ENCODE measurements around the gene CPB1.

CPB1 gene

GRCh38 chr3:148882288-148882687, 54.7 kb downstream of the CPB1 start:
- no peak for TF ChIP-seq CTCF (IDR thresholded peaks at IDR 0.05; ENCODE audit: low read depth, low read length, missing control alignments)
- DNase-seq = peak; percentile 77
- no peaks in the 10 kb centered on the region for H3K27me3 ChIP-seq (replicated peaks)
- H3K4me3 ChIP-seq (ENCODE audit: low read depth, low read length) = no peak overlapping the region
- H3K36me3 ChIP-seq (replicated peaks) = no peaks in the 10 kb centered on the region
- in situ Hi-C loops (cut with HindIII; ENCODE audit: low pct_ligation_motif_present, low sequenced_read_pairs) = no loop called here
- peak overlapping the region; percentile 58 for H3K27ac ChIP-seq

GRCh38 chr3:148883163-148883562, 55.6 kb downstream of the CPB1 start:
- TF ChIP-seq CTCF (IDR thresholded peaks at IDR 0.05; ENCODE audit: low read depth, low read length, missing control alignments) = no peak
- in situ Hi-C loops (cut with HindIII; ENCODE audit: low pct_ligation_motif_present, low sequenced_read_pairs) = no loop called here
- Histone ChIP-seq H3K27ac (no peak overlapping the region), H3K4me3 (ENCODE audit: low read depth, low read length) (no peak overlapping the region), H3K36me3 (replicated peaks) (no peaks in the 10 kb centered on the region), H3K27me3 (replicated peaks) (no peaks in the 10 kb centered on the region)
- no peak for DNase-seq

- no peak for TF ChIP-seq CTCF (IDR thresholded peaks at IDR 0.05; ENCODE audit: low read depth, low read length, missing control alignments)
- DNase-seq = no peak
- Histone ChIP-seq H3K27me3 (replicated peaks) (no peaks in the 10 kb centered on the region), H3K36me3 (replicated peaks) (no peaks in the 10 kb centered on the region), H3K4me3 (ENCODE audit: low read depth, low read length) (no peak overlapping the region), H3K27ac (peak overlapping the region; percentile 47)
- in situ Hi-C loops (cut with HindIII; ENCODE audit: low pct_ligation_motif_present, low sequenced_read_pairs) = no loop called here
Measured at GRCh38 chr3:148884261-148884660, 56.6 kb downstream of the CPB1 start.

GRCh38 chr3:148889828-148890227, 62.2 kb downstream of the CPB1 start:
- no peaks in the 10 kb centered on the region for H3K36me3 ChIP-seq (replicated peaks)
- no peak overlapping the region for H3K4me3 ChIP-seq (ENCODE audit: low read depth, low read length)
- H3K27ac ChIP-seq = no peak overlapping the region
- H3K27me3 ChIP-seq (replicated peaks) = no peaks in the 10 kb centered on the region
- TF ChIP-seq CTCF (IDR thresholded peaks at IDR 0.05; ENCODE audit: low read depth, low read length, missing control alignments) = no peak
- in situ Hi-C loops (cut with HindIII; ENCODE audit: low pct_ligation_motif_present, low sequenced_read_pairs) = no loop called here
- DNase-seq = no peak

GRCh38 chr3:148896062-148896461, 68.5 kb downstream of the CPB1 start:
- no peak overlapping the region for H3K4me3 ChIP-seq (ENCODE audit: low read depth, low read length)
- no peaks in the 10 kb centered on the region for H3K36me3 ChIP-seq (replicated peaks)
- no peak for TF ChIP-seq CTCF (IDR thresholded peaks at IDR 0.05; ENCODE audit: low read depth, low read length, missing control alignments)
- DNase-seq = no peak
- H3K27me3 ChIP-seq (replicated peaks) = no peaks in the 10 kb centered on the region
- H3K27ac ChIP-seq = no peak overlapping the region
- in situ Hi-C loops (cut with HindIII; ENCODE audit: low pct_ligation_motif_present, low sequenced_read_pairs) = no loop called here

GRCh38 chr3:148901987-148902791, 74.6 kb downstream of the CPB1 start:
- DNase-seq = no peak
- H3K4me3 ChIP-seq (ENCODE audit: low read depth, low read length) = no peak overlapping the region
- no peaks in the 10 kb centered on the region for H3K27me3 ChIP-seq (replicated peaks)
- H3K36me3 ChIP-seq (replicated peaks) = no peaks in the 10 kb centered on the region
- peak overlapping the region; percentile 87 for H3K27ac ChIP-seq
- in situ Hi-C loops (cut with HindIII; ENCODE audit: low pct_ligation_motif_present, low sequenced_read_pairs) = no loop called here
- no peak for TF ChIP-seq CTCF (IDR thresholded peaks at IDR 0.05; ENCODE audit: low read depth, low read length, missing control alignments)

Measured in brain microvascular endothelial cell (primary cell).